ENCODE measurements around the gene GLRA1.
"Not testable (repeated sequence)": the region's sequence is repeated elsewhere in the genome, so short reads cannot be mapped to it uniquely, and the experiment has no call there.

GLRA1 gene

DNA sequence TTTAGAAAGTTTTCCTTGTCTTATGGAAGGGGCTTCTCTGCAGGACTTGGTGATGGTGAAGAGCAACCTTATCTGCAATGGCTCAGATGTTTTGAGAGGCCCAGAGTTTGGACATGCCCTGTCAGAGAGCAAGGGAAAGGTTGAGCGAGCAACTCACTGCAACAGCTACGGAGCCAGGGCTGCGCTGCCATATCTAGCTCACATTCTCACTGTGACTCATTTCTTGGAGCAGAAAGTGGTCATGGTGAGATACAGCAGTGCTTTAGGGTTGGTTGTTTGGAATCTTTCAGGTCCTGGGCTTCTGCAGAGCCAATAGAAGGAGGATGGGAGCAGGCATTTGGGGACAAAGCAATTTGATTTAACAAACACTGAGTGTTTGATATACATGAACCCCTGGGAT, 12.3 kb downstream of the GLRA1 start:
- DNase-seq: no peak

- DNase-seq: no peak
Observed at GRCh38 chr5:151911011-151911410, 13.6 kb downstream of the GLRA1 start.

DNA sequence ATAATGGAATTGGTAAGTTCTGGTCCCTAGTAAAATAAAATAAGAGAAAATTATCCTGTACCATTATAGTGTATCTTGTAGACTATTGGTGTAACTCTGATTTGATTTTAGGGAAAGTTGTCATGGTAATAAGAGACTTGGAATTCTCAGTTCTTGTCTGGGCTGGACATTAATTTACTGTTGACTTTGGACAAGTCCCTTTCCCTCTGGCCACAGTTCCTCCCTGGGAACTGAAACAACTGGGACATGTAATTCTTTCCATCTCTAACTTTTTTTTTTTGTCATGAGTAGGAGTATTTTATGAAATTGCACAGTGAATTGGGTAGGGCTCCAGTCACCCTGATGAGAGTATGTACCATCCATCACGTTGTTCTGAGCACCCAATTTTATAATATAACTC, 15.0 kb downstream of the GLRA1 start:
- no peak for DNase-seq

DNA sequence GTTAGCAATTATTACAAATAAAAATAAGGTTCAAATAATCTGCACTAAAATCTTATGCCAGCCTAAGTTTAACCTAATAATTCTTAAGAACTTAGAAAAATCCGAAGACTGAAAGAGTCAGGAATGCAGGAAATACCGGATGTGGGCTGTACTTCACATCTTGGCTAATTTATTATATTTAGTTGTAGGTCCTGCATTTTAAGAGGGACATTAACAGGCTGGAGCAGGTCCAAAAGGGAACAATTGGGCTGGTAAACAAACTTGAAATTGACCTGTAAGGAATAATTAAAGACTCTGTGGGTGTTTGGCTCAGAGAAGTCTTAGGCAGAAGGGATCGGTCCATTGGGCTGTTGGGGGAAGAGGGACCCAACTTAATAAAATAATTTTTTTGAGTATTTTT, 18.4 kb downstream of the GLRA1 start:
- DNase-seq: no peak

DNA sequence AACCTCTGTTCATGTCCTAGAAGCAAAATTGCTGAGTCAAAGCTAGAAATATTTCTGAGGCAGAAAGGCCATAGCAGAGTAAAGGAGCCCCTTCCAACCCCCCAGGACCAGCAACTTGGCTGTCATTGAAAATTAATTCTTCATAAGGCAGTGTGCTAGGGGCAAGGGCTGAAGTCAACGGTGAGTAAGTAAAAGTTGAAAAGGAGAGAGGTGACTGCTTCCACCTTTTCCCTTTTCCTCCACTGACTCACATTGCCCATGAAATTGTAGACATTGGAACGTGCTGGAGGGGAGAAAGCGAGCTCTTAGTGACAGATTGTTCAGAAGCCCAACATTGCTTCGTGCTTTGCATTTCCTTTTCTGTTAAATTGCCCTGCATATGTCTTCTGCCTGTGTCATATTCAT, 19.1 kb downstream of the GLRA1 start:
- DNase-seq: peak; percentile 31

- no peak for DNase-seq
Observed at GRCh38 chr5:151904909-151905308, 19.7 kb downstream of the GLRA1 start.

DNA sequence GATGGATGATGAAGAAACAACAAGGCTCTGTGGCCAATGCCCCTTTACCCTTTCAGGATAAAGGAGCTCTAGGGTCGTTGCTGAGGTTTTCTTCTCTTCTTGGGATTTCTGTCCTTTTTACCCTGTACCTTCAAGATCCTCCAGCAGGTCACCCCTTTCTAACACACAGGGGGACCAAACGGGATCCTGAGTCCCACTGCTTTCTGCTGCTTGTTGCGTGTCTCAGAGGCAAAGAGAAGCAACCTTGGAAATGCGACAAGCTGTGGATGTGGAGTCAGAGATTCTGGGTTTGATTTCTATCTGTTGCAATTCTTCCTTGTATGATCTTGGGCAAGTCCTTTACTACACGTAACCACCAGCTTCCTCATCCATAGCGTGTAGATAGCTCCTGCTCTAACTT, 20.5 kb downstream of the GLRA1 start:
- no peak for DNase-seq

- no peak for DNase-seq
Observed at GRCh38 chr5:151903243-151903653, 21.4 kb downstream of the GLRA1 start.

GRCh38 chr5:151902215-151902614, 22.4 kb downstream of the GLRA1 start:
- DNase-seq: no peak

GRCh38 chr5:151901611-151902010, 23.0 kb downstream of the GLRA1 start:
- DNase-seq: no peak

DNA sequence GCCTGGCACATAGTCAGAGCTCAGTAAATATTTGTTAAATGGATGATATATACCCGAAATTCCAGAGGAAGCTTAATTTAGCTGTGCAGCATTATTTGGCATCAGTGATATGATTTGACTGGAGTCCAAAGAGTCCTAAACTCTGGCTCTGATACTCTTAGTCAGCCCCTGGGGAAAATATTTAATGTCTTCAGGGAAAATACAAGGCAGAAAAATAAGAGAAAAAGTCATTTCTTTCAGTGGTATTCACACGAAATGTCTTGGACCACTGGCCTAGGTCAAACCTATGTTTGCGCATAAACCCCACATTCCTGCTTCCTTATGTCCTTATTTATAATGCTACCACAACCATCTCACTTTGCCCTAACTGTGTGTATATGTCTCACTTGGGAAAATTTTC, 23.8 kb downstream of the GLRA1 start:
- DNase-seq: no peak

- DNase-seq: no peak
Observed at GRCh38 chr5:151899399-151899798, 25.3 kb downstream of the GLRA1 start.

- no peak for DNase-seq
Observed at GRCh38 chr5:151897896-151898295, 26.8 kb downstream of the GLRA1 start.

DNA sequence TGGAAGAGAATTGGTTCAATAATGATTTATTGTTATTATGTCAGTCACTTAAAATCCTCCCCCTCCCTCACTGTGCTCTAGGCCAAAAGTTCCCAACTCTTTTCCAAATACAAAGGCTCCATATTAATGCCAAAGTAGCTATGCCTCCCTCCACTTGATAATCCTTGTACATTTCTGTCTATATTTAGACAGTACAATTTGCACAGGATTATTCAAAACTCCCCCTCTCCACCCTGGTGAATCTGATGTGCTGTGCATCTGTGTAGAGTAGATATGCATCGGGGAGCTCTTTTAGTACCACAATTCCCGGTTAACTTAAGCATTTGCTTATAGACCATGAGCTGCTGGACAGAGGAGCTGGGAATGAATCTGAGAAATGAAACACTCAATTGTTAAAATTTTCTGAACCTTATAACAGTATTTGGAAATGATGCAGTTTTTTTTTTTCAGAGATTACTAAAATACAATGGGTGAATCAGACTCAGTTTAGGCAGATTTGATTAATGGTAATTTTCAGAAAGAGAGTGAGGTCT, 27.6 kb downstream of the GLRA1 start:
- no peak for DNase-seq

DNA sequence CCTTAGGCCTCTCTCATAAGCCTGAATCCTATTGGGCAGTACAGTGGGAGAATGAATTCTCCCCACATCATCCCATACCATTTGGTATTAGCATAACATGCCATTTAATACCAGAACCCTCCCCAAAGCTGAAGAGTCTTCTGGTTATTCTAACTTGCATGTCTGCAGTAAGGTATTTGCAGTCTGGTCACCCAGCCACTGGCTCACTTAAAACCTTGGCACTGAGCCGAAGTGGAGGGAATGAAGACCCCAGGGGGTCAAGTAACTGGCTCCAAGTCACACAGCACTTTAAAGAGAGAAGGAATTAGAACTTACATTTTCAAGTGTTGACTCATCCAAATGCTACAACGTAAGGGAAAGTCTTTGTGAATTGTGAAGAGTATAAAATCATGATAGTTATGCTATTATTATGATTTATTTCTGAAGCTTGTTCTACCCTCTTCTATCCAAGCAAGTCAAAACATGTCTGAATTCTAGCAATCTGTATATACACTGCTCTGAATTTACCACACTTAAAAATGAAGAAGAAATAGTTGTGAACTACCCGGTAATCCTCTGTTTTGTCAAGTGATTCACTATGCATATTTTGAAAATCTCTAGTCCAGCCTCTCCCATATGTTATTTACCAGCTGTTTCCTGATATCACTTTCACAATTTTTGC, 28.5 kb downstream of the GLRA1 start:
- DNase-seq: peak; percentile 48

DNA sequence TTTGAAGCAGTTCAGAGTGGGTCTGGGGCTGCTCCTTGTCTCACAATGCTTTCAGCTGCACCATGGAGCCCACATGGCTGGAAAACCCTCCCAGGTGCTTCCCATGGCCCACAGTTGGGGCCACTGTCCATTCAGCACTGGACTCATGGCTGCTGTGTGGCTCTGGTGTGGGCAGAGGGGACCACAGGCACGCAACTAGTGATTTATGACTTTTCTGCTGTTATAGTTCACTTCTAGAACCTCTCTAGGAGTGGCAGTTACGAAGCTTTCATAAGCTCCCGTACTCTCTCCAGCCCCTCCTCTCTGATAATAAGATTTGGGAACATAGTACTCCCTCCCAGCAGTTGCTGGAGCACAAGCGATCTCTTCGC, 29.0 kb downstream of the GLRA1 start:
- no peak for DNase-seq

DNA sequence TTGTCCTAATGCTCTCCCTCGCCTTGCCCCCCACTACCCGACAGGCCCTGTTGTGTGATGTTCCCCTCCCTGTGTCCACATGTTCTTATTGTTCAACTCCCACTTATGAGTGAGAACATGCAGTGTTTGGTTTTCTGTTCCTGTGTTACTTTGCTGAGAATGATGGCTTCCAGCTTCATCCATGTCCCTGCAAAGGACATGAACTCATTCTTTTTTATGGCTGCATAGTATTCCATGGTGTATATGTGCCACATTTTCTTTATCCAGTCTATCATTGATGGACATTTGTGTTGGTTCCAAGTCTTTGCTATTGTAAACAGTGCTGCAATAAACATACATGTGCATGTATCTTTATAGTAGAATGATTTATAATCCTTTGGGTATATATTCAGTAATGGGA, 31.2 kb downstream of the GLRA1 start:
- not testable (repeated sequence) for DNase-seq

DNA sequence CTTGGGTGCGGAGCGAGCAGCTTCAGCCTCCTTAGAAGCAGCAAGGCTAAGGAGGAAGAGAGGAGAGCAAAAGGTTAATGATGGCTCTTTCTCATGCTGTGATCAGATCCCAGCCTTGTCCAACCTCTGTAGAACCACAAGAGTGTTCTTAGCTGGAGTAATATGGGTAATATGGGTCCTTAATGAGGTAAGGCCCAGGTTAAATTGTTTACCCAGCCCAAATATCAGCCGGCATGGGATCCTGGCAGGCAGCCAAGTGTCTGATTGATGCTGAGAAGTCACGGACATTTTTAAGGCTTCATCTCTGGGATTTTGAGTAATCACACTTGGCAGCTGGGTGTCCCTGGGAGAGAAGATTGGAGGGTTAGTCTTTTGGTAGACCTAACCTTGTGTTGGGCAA, 32.3 kb downstream of the GLRA1 start:
- no peak for DNase-seq

- DNase-seq: no peak
Observed at GRCh38 chr5:151890299-151890698, 34.4 kb downstream of the GLRA1 start.

DNA sequence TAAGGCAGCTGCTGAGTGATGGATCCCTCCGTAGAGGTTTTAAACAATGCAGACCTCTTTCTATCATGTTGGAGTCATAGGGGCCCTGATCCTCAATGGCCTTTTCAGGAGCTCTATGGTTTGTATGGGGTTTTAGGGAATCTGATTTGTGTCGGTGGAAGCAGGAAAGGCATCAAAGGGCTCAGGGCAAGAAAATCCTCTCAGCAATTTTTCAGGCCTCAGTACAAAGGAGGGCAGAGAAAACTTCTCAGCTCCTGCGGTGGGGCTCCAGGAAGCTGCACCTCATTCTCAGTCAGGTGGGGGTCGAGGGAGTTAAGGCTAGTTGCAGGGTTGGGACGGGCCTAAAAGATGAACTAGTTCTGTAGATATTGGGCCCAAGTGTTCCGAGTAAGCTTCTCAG, 35.0 kb downstream of the GLRA1 start:
- no peak for DNase-seq

DNA sequence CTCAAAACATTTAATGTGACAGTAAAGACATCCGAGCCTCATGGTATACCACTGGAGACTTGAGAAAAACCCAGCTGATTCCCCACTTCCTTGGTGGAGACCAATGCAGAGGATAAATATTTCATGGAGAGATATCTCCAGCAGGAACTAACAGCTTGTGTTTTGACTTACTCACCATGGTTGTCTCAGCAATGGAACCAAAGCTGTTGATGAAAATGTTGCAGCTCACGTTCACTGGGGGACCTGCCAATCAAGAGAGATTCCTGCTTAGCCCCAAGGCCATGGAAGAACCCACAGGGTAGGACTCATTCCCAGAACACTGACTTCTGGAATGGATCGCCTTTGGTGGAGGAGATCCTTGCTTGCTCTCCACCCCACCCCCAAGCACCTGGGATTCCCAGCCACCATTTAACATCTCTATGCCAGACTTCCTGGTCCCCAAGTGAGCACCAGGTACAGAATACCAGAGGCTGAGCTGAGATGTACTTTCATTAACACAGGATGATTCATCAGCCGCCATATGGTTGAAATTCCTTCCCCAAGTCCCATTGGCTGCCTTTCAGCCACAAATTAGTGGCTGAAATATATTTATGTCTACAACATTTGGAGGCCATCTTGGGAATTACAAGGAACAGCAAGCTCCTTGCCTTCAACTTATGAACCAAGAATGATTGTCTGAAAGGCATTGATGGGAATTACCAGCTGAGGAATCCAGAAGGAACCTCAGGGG, 37.9 kb downstream of the GLRA1 start:
- peak; percentile 54 for DNase-seq

DNA sequence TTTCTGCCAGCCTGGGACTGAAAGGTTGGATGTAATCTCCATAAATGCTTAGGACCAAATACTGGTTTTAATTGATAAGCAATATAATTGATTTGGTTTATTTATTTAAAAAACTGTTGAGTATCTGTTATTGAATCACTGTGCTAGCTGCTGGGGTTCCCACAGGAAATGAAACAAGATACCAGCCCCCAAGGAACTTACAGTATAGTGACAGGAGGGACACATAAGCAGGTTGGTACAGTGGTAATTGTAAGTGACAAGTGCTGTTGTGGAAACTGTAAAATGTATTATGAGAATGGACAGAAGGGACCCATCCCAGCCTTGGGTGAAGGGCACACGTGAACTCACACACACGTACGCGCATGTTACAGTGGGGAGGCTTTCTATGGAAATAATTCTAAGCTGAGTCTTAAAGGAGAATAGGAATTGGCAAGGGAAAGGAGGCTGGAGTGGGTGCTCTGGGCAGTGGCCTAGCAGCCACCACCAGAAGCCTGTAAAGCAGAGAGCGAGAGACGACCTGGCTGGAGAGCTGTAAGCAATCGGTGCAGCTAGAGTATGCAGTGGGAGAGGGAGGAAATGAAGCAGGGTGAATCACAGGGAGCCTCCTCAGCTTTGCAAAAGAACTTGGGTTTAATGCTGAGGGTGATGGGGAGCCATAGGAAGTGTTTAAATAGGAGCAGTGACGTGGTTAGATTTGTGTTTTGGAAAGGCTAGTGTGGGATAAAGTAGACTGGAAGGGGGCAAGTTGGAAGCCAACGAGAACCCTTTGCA, 39.3 kb downstream of the GLRA1 start:
- DNase-seq: no peak

GRCh38 chr5:151881621-151882225, 42.9 kb downstream of the GLRA1 start:
- no peak for DNase-seq
